Ovary (tissue), 9 donors: Measurements from ENCODE around the gene MIS12. TPM values are rescaled to one million over a fixed set of nuclear protein-coding genes. Genes with fewer than 3 reads are reported as not detected.

Source experiments
- DNase-seq, 5 donors: peaks; one replicate each; pipeline ENCODE4 v3.0.0-alpha.2; 2019 to 2020
- H3K27ac ChIP-seq, 2 donors: fragments of 200-600 bp; one replicate each; pipeline versions ENCODE4 v1.5.1 to v1.8.0; 2019 to 2022
- H3K27me3 ChIP-seq: fragments of 200-600 bp; one replicate; pipeline ENCODE4 v1.8.0; 2022
- H3K36me3 ChIP-seq: fragments of 200-600 bp; sonication (generic); one replicate; pipeline ENCODE4 v1.5.1; 2019
- H3K4me1 ChIP-seq: one replicate; pipeline ENCODE4 v1.8.1; 2013; ENCODE audit warnings: mild to moderate bottlenecking, moderate library complexity; ENCODE audit not compliant: insufficient read depth
- H3K4me3 ChIP-seq: fragments of 200-600 bp; sonication (generic); one replicate; pipeline ENCODE4 v1.5.1; 2017
- H3K9me3 ChIP-seq, 2 donors: fragments of 200-600 bp in 1 of 2; sonication (generic) in 1 of 2; one replicate each; pipeline versions ENCODE4 v1.5.1 to v1.8.1; 2013 to 2019; ENCODE audit warnings: mild to moderate bottlenecking in 1 of 2, moderate library complexity in 1 of 2
- EP300 ChIP-seq: sonication (generic); formaldehyde crosslinking; IDR thresholded peaks from one replicate; pipeline ENCODE4 v1.6.1; 2017; ENCODE audit warnings: antibody characterized with exemption
- POLR2A ChIP-seq: fragments of 450-650 bp; IDR thresholded peaks from one replicate; pipeline ENCODE4 v1.6.1; 2017; ENCODE audit warnings: antibody characterized with exemption, mild to moderate bottlenecking, moderate library complexity
- WGBS, 3 donors: extraction: QIAGEN DNeasy Blood & Tissue Kit in 1 of 3; methylation state at CpG; one replicate each; pipeline versions ENCODE4 v1.1.5 to v1.1.7; 2013 to 2017; 5-methylcytosine and 5-hydroxymethylcytosine counted together
- intact Hi-C, 4 donors: fragments of 100-400 bp; cut with DNase I; formaldehyde crosslinking; loops; one replicate each; pipeline versions ENCODE4 v1.11.0 to v1.15.1; 2022 to 2023
- polyA plus RNA-seq, 2 donors: library from polyadenylated mRNA; stranded (reverse); fragments of 200-250 nt in 1 of 2; fragments of 350-450 nt in 1 of 2; fragmentation: Illumina TruSeq in 1 of 2; extraction: RNeasy Lipid Tissue Mini Kit (QIAGEN cat#74804) in 1 of 2; gene quantifications; one replicate each; pipeline ENCODE4 v1.2.3, GENCODE V29; 2013 to 2014
- total RNA-seq, 7 donors: library from RNA; depleted of rRNA in 2 of 7; stranded (reverse); fragments of >200 nt in 2 of 7; fragmentation: NEBNext Ultra II Directional in 3 of 7; extraction: Animal tissue kit (Norgen Biotek cat#: 25700) in 3 of 7; gene quantifications; one replicate each; pipeline versions ENCODE4 v1.1.0 to v1.2.4, GENCODE V29; 2016 to 2023
- TF ChIP-seq, protein P1 (sequence below), 3 donors: fragments of 450-650 bp in 2 of 3; fragments of 200-600 bp in 1 of 3; IDR thresholded peaks; one replicate each; pipeline versions ENCODE4 v1.5.1 to v1.8.0; 2016 to 2022; ENCODE audit warnings: antibody characterized with exemption in 3 of 3, mild to moderate bottlenecking in 1 of 3
- donor health status: DM: no; HTN: no; CAD: no; lungs with moderate emphysema.
- donor health status: DM: no; HTN: no; CAD: no.
- donor health status: Bipolar disorder and iron deficiency.
- donor health status: DM: yes; HTN: yes; CAD: no.
- donor health status: DM: no; HTN: no; CAD: no.
- donor health status: DM: yes; HTN: yes; CAD: no.

MIS12 gene
- total and polyA plus RNA-seq, 9 donors, result 9.3 to 19.8 (median 15.7) TPM

DNA sequence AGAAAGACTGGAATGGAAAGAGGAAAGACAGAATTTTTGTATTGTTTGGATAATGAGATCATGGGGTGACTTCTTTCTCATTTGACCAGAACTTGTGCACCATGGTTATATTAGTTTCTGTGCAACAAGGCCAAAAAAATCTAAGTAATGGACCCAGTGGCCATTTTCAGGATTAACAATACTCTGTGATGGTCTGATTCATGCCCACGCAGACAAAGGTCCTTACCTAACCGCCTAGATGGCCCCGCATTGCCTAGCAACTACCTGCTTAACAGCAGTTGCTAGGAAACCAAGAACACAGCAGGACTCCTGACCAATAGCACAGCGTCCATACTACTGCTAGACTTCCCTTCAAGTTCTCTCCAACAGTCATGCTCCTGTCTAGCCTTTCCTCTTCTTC, 22.4 kb downstream of the MIS12 start:
- WGBS, 3 donors, result 35 to 40% (median 38%) methylated on average over 4 of the region's 4 CpGs
- H3K4me1 ChIP-seq, result no peaks in the 10 kb centered on the region
- H3K4me3 ChIP-seq, result no peak overlapping the region
- no peaks in the 10 kb centered on the region for H3K27me3 ChIP-seq
- intact Hi-C loops, result no loop called here
- TF ChIP-seq, protein P1, sequence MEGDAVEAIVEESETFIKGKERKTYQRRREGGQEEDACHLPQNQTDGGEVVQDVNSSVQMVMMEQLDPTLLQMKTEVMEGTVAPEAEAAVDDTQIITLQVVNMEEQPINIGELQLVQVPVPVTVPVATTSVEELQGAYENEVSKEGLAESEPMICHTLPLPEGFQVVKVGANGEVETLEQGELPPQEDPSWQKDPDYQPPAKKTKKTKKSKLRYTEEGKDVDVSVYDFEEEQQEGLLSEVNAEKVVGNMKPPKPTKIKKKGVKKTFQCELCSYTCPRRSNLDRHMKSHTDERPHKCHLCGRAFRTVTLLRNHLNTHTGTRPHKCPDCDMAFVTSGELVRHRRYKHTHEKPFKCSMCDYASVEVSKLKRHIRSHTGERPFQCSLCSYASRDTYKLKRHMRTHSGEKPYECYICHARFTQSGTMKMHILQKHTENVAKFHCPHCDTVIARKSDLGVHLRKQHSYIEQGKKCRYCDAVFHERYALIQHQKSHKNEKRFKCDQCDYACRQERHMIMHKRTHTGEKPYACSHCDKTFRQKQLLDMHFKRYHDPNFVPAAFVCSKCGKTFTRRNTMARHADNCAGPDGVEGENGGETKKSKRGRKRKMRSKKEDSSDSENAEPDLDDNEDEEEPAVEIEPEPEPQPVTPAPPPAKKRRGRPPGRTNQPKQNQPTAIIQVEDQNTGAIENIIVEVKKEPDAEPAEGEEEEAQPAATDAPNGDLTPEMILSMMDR (IDR thresholded peaks at IDR 0.05), result no peak
- H3K27ac ChIP-seq, result no peak overlapping the region
- H3K36me3 ChIP-seq, result no peaks in the 10 kb centered on the region
- no peak for DNase-seq
- H3K9me3 ChIP-seq, result no peaks in the 10 kb centered on the region

DNA sequence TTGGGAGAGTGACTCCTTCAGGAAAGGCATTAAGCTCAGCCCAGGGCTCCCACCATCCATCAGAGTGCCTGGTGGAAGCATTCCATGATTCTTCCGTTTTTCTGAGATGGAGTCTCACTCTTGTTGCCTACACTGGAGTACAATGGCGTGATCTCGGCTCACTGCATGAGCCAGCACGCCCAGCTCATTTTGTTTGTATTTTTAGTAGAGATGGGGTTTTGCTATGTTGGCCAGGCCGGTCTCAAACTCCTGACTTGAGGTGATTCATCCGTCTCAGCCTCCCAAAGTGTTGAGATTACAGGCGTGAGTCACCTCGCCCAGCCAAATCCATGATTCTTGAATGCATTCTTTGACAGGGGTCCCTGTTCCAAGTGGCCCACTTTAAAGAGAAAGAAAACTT, 23.1 kb downstream of the MIS12 start:
- Histone ChIP-seq H3K27me3 (no peaks in the 10 kb centered on the region), H3K36me3 (no peaks in the 10 kb centered on the region), H3K4me1 (no peaks in the 10 kb centered on the region), H3K27ac (no peak overlapping the region), H3K9me3 (no peaks in the 10 kb centered on the region), H3K4me3 (no peak overlapping the region)
- no peak for DNase-seq
- 77 to 84% (median 82%) methylated on average over 8 of the region's 8 CpGs for WGBS, 3 donors
- no peak for TF ChIP-seq EP300
- TF ChIP-seq, protein P1 (IDR thresholded peaks at IDR 0.05), result no peak
- TF ChIP-seq POLR2A, result no peak
- intact Hi-C loops, result no loop called here

- H3K27me3 ChIP-seq, result no peaks in the 10 kb centered on the region
- DNase-seq, result no peak
- no peaks in the 10 kb centered on the region for H3K4me1 ChIP-seq
- H3K4me3 ChIP-seq, result no peak overlapping the region
- H3K9me3 ChIP-seq, result no peaks in the 10 kb centered on the region
- no peak for TF ChIP-seq EP300
- TF ChIP-seq, protein P1 (IDR thresholded peaks at IDR 0.05), result no peak
- no peak for TF ChIP-seq POLR2A
- H3K36me3 ChIP-seq, result no peaks in the 10 kb centered on the region
- WGBS, 3 donors, result 85 to 89% (median 85%) methylated on average over 8 of the region's 8 CpGs
- intact Hi-C loops, result no loop called here
- no peak overlapping the region for H3K27ac ChIP-seq
Measured at GRCh38 chr17:5510771-5511170, 24.4 kb downstream of the MIS12 start.

DNA sequence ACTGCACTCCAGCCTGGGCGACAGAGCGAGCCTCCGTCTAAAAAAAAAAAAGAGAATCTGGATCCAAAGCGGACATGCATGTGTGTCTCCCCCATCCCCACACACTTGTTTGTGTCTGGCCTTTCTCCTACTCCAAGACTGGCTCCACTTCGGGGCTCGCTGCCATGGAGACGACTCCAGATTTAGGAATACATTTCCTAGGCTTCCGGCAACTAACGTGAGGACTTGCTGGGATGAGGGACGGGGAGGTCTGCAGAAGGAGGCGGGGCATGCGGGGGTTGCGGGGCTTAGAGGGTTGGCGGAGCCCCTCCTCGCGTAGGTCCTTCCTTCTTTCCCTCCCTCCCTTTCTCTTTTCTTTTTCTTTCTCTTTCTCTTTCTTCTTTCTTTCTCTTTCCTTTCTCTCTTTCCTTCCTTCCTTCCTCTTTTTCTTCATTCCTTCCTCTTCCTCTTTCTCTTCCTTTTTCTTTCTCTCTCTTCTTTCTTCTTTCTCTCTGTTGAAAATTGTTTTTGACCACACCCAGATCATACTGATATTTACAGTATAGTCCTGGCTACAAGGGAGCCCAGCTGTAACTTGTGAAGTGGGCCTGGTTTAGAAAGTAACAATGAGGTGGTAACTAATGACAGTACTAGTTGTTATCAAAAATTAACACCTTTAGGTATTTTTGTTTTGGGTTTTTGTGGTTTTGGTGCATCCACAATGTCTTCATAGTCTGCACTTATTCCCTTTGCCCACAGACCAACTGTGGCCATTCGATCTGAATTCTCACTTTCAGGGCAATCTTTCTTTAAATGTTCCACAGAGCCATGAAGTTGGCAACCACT, 25.2 kb downstream of the MIS12 start:
- Histone ChIP-seq H3K27me3 (no peaks in the 10 kb centered on the region), H3K4me1 (no peaks in the 10 kb centered on the region), H3K36me3 (no peaks in the 10 kb centered on the region), H3K9me3 (no peaks in the 10 kb centered on the region), H3K27ac (no peak overlapping the region), H3K4me3 (no peak overlapping the region)
- WGBS, 3 donors, result 20 to 21% (median 21%) methylated on average over 17 of the region's 17 CpGs
- intact Hi-C loops, result no loop called here
- TF ChIP-seq, protein P1 (IDR thresholded peaks at IDR 0.05), result no peak
- TF ChIP-seq EP300 (no peak), POLR2A (no peak)
- peak in 3 of 5 donors; percentile 37 to 74 (median 62) for DNase-seq
